Ovary (tissue), 9 donors: ENCODE data around the gene ERN1. TPM values are rescaled to one million over a fixed set of nuclear protein-coding genes. Genes with fewer than 3 reads are reported as not detected.

Source experiments
- DNase-seq, 5 donors: peaks; one replicate each; pipeline ENCODE4 v3.0.0-alpha.2; 2019 to 2020
- H3K27ac ChIP-seq, 2 donors: fragments of 200-600 bp; one replicate each; pipeline versions ENCODE4 v1.5.1 to v1.8.0; 2019 to 2022
- H3K27me3 ChIP-seq: fragments of 200-600 bp; one replicate; pipeline ENCODE4 v1.8.0; 2022
- H3K36me3 ChIP-seq: fragments of 200-600 bp; sonication (generic); one replicate; pipeline ENCODE4 v1.5.1; 2019
- H3K4me1 ChIP-seq: one replicate; pipeline ENCODE4 v1.8.1; 2013; ENCODE audit warnings: mild to moderate bottlenecking, moderate library complexity; ENCODE audit not compliant: insufficient read depth
- H3K4me3 ChIP-seq: fragments of 200-600 bp; sonication (generic); one replicate; pipeline ENCODE4 v1.5.1; 2017
- H3K9me3 ChIP-seq, 2 donors: fragments of 200-600 bp in 1 of 2; sonication (generic) in 1 of 2; one replicate each; pipeline versions ENCODE4 v1.5.1 to v1.8.1; 2013 to 2019; ENCODE audit warnings: mild to moderate bottlenecking in 1 of 2, moderate library complexity in 1 of 2
- CTCF ChIP-seq, 3 donors: fragments of 450-650 bp in 2 of 3; fragments of 200-600 bp in 1 of 3; IDR thresholded peaks; one replicate each; pipeline versions ENCODE4 v1.5.1 to v1.8.0; 2016 to 2022; ENCODE audit warnings: antibody characterized with exemption in 3 of 3, mild to moderate bottlenecking in 1 of 3
- EP300 ChIP-seq: sonication (generic); formaldehyde crosslinking; IDR thresholded peaks from one replicate; pipeline ENCODE4 v1.6.1; 2017; ENCODE audit warnings: antibody characterized with exemption
- POLR2A ChIP-seq: fragments of 450-650 bp; IDR thresholded peaks from one replicate; pipeline ENCODE4 v1.6.1; 2017; ENCODE audit warnings: antibody characterized with exemption, mild to moderate bottlenecking, moderate library complexity
- WGBS, 3 donors: extraction: QIAGEN DNeasy Blood & Tissue Kit in 1 of 3; methylation state at CpG; one replicate each; pipeline versions ENCODE4 v1.1.5 to v1.1.7; 2013 to 2017; 5-methylcytosine and 5-hydroxymethylcytosine counted together
- intact Hi-C, 4 donors: fragments of 100-400 bp; cut with DNase I; formaldehyde crosslinking; loops; one replicate each; pipeline versions ENCODE4 v1.11.0 to v1.15.1; 2022 to 2023
- polyA plus RNA-seq, 2 donors: library from polyadenylated mRNA; stranded (reverse); fragments of 200-250 nt in 1 of 2; fragments of 350-450 nt in 1 of 2; fragmentation: Illumina TruSeq in 1 of 2; extraction: RNeasy Lipid Tissue Mini Kit (QIAGEN cat#74804) in 1 of 2; gene quantifications; one replicate each; pipeline ENCODE4 v1.2.3, GENCODE V29; 2013 to 2014
- total RNA-seq, 7 donors: library from RNA; depleted of rRNA in 2 of 7; stranded (reverse); fragments of >200 nt in 2 of 7; fragmentation: NEBNext Ultra II Directional in 3 of 7; extraction: Animal tissue kit (Norgen Biotek cat#: 25700) in 3 of 7; gene quantifications; one replicate each; pipeline versions ENCODE4 v1.1.0 to v1.2.4, GENCODE V29; 2016 to 2023
- donor health status: DM: no; HTN: no; CAD: no; lungs with moderate emphysema.
- donor health status: DM: no; HTN: no; CAD: no.
- donor health status: Bipolar disorder and iron deficiency.
- donor health status: DM: yes; HTN: yes; CAD: no.
- donor health status: DM: no; HTN: no; CAD: no.
- donor health status: DM: yes; HTN: yes; CAD: no.

The ERN1 gene
- total and polyA plus RNA-seq, 9 donors: 8.1 to 73.4 (median 30.4) TPM

DNA sequence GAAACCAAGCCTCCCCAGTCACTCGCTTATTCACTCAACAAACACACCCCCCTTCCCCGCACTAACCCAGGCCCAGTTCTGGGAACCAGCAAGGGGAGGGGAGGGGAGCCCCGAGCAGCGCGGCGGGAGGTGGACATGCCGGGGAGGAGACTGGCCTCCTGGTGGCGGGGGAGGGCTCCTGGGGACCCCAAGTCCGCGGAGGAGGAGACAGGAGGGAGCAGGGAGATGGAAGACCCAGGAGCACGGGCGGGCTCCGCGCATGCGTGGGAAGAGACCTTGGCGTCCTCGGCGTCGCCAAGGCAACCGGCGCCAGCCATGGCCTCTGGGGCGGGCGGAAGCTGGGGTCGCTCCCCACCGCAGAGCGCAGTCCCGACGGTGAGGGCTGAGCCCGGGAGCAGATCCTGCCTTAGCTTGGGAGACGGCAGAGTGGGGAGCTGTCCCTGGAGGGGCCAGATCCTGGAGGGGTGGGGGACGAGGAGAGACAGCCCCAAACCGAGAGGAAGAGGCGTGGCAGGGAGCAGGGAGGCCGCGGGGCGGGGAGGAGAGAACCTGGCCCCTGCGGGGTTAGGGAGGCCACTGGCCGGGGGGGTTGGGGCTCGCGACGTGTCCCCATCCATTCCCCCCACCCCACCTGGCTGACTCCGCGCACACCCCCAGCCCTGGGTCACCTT is 131.8 kb downstream of the ERN1 start, which contains the start of gene PRR29:
PRR29 (plus strand) TSS at position 302 of the 671 bp plus-strand sequence; CDS start at position 316, 14 bp downstream.
- Histone ChIP-seq H3K36me3 (no peaks in the 10 kb centered on the region), H3K27ac (no peak within 1 kb of the TSS), H3K27me3 (no peaks in the 10 kb centered on the region), H3K4me1 (peaks cover 7% of the 10 kb centered on the region), H3K9me3 (no peaks in the 10 kb centered on the region), H3K4me3 (peak within 1 kb of the TSS; percentile 38)
- WGBS, 3 donors: 0 to 1% (median 1%) methylated on average over 32 to 43 of the region's 43 CpGs
- TF ChIP-seq CTCF (IDR thresholded peaks at IDR 0.05) (no peak), EP300 (no peak), POLR2A (no peak)
- DNase-seq: peak; percentile 66 to 88 (median 81)
- intact Hi-C loops: no loop called here

DNA sequence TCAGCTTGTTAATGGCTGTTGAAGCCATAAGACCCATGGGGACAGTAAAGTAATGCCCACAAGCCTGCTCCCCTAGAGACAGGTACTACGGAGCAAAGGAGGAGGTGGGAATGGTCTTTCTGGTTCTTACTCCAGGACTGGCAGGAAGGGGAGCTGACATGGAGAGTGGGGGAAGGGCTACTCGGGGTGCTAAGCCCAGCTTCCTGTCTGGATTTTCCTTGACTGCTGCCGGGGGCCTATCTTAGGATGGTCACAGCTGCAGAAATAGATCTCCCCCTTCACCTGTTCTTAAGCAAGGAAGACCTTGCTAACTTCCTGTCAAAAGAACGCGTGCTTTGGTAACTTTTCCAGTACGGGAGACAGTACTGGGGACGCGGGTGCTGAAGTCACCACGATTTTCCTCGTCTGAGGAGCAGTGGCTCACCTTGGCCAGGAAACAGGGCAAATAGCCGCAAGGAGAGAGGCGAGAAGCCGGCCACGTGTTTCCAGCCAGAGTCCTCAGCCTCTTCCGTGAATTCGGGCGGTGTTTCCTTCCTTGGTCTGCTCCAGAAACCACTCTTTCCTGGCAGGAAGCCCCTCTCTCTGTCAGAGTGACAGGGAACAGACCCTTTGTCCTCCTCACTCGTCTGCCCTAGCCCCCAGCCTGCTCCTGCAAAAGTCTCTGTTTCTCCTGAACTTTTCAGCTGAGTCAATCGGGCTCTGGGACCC is 132.4 kb downstream of the ERN1 start:
- no peak for DNase-seq
- 14 to 16% (median 14%) methylated on average over 19 of the region's 19 CpGs for WGBS, 3 donors
- TF ChIP-seq CTCF (IDR thresholded peaks at IDR 0.05) (no peak), POLR2A (no peak), EP300 (no peak)
- Histone ChIP-seq H3K36me3 (no peaks in the 10 kb centered on the region), H3K27ac (no peak overlapping the region), H3K4me3 (peak overlapping the region; percentile 38), H3K9me3 (no peaks in the 10 kb centered on the region), H3K4me1 (peaks cover 7% of the 10 kb centered on the region), H3K27me3 (no peaks in the 10 kb centered on the region)
- intact Hi-C loops: no loop called here

- H3K9me3 ChIP-seq: no peaks in the 10 kb centered on the region
- 90 to 93% (median 91%) methylated on average over 11 of the region's 11 CpGs for WGBS, 3 donors
- peaks cover 7% of the 10 kb centered on the region for H3K4me1 ChIP-seq
- no peaks in the 10 kb centered on the region for H3K36me3 ChIP-seq
- no peak for DNase-seq
- no peaks in the 10 kb centered on the region for H3K27me3 ChIP-seq
- H3K4me3 ChIP-seq: no peak overlapping the region
- intact Hi-C loops: no loop called here
- no peak for TF ChIP-seq EP300
- no peak for TF ChIP-seq POLR2A
- no peak for TF ChIP-seq CTCF (IDR thresholded peaks at IDR 0.05)
- no peak overlapping the region for H3K27ac ChIP-seq
Observed at GRCh38 chr17:63996430-63997182, 133.3 kb downstream of the ERN1 start.

- Histone ChIP-seq H3K4me1 (peaks cover 7% of the 10 kb centered on the region), H3K4me3 (no peak overlapping the region), H3K27ac (no peak overlapping the region), H3K27me3 (no peaks in the 10 kb centered on the region), H3K9me3 (no peaks in the 10 kb centered on the region), H3K36me3 (no peaks in the 10 kb centered on the region)
- no peak for TF ChIP-seq POLR2A
- TF ChIP-seq EP300: no peak
- TF ChIP-seq CTCF (IDR thresholded peaks at IDR 0.05): no peak
- DNase-seq: no peak
- 74 to 84% (median 83%) methylated on average over 5 of the region's 5 CpGs for WGBS, 3 donors
- intact Hi-C loops: no loop called here
Observed at GRCh38 chr17:63995626-63996025, 134.3 kb downstream of the ERN1 start.
